HFF-Myc (cell line): ENCODE measurements around the gene HOXD10.

Experiments used
- DNase-seq: peaks from one replicate; pipeline ENCODE4 v3.0.0-alpha.2; 2011; ENCODE audit warnings: low read depth; ENCODE audit errors: extremely low read depth
- H3K4me3 ChIP-seq: replicated peaks from 2 replicates; pipeline ENCODE4 v1.5.1; 2011; ENCODE audit warnings: low read depth, mild to moderate bottlenecking, control low read depth, low read length
- TF ChIP-seq, protein P1 (sequence below): IDR thresholded peaks from 2 replicates; pipeline ENCODE4 v1.5.1; 2012; ENCODE audit warnings: mild to moderate bottlenecking, low read depth, low read length, control low read depth; ENCODE audit errors: missing control alignments

HOXD10 gene

GRCh38 chr2:176134035-176134434 lies 17.5 kb downstream of the HOXD10 start:
- DNase-seq: no peak
- H3K4me3 ChIP-seq: no peak overlapping the region
- TF ChIP-seq, protein P1, sequence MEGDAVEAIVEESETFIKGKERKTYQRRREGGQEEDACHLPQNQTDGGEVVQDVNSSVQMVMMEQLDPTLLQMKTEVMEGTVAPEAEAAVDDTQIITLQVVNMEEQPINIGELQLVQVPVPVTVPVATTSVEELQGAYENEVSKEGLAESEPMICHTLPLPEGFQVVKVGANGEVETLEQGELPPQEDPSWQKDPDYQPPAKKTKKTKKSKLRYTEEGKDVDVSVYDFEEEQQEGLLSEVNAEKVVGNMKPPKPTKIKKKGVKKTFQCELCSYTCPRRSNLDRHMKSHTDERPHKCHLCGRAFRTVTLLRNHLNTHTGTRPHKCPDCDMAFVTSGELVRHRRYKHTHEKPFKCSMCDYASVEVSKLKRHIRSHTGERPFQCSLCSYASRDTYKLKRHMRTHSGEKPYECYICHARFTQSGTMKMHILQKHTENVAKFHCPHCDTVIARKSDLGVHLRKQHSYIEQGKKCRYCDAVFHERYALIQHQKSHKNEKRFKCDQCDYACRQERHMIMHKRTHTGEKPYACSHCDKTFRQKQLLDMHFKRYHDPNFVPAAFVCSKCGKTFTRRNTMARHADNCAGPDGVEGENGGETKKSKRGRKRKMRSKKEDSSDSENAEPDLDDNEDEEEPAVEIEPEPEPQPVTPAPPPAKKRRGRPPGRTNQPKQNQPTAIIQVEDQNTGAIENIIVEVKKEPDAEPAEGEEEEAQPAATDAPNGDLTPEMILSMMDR: no peak

DNA sequence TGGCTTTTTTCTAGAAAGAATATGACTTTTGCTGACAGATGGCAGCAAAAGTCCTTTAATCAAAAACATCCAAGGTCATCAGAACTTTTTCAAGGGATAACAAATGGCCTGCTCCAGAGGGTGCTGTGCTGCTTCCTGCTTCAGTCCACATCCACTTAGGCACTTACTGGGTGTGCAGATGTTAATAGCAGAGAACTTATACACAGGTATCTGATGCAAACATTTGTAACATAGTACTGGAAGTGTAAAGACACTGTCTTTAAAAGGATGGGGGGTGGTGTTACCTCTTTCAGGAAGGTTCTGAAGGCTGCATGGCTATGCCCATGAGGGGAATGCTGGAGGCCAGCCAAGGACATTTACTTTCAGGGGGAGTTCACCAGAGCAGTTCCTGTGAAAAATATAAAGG lies 18.5 kb downstream of the HOXD10 start:
- DNase-seq: no peak
- H3K4me3 ChIP-seq: no peak overlapping the region
- TF ChIP-seq, protein P1: no peak

- no peak for DNase-seq
- TF ChIP-seq, protein P1: no peak
- peak overlapping the region; percentile 21 for H3K4me3 ChIP-seq
Measured at GRCh38 chr2:176136374-176137251, 20.0 kb downstream of the HOXD10 start.

GRCh38 chr2:176137252-176137580 lies 20.6 kb downstream of the HOXD10 start:
- H3K4me3 ChIP-seq: no peak overlapping the region
- DNase-seq: no peak
- TF ChIP-seq, protein P1: no peak

DNA sequence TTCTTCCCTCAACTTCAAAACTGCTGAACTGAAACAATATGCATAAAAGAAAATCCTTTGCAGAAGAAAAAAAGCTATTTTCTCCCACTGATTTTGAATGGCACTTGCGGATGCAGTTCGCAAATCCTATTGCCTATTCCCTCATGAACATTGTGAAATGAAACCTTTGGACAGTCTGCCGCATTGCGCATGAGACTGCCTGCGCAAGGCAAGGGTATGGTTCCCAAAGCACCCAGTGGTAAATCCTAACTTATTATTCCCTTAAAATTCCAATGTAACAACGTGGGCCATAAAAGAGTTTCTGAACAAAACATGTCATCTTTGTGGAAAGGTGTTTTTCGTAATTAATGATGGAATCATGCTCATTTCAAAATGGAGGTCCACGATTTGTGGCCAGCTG lies 21.3 kb downstream of the HOXD10 start:
- no peak overlapping the region for H3K4me3 ChIP-seq
- no peak for DNase-seq
- TF ChIP-seq, protein P1: no peak

- no peak for DNase-seq
- H3K4me3 ChIP-seq: no peak overlapping the region
- TF ChIP-seq, protein P1: no peak
Measured at GRCh38 chr2:176138526-176138922, 21.9 kb downstream of the HOXD10 start.
